ENCODE measurements around the gene SPINDOC. TPM values are rescaled to one million over a fixed set of nuclear protein-coding genes. Genes with fewer than 3 reads are reported as not detected.

The SPINDOC gene
- total and polyA plus RNA-seq, 4 donors = 0.42 to 3.8 (median 2.9) TPM

DNA sequence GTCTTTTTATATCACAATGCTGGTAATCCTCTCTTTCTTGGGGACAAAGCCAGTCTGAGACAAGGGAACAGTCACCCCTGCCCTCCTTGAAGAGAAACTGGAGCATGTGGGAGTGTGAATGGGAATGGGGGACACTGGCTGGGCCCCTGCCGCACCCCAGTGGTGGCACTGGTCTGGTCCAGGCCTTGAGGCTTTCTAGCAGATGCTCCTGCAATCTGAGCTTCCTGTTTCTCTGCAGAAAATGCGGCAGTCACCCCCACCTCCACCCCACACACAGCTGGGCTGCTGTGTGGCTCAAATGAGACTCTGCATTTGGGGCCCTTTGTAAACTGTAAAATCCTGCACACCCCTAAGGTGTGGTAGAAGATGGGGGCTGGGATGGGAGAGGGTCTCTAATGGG is 19.1 kb downstream of the SPINDOC start:
- no peaks in the 10 kb centered on the region for H3K9me3 ChIP-seq (ENCODE audit: control insufficient read depth in 4 of 4, low read length in 3 of 4)
- peaks cover 0 to 4% (median under 1%) of the 10 kb centered on the region in 4 donors for H3K4me1 ChIP-seq (ENCODE audit: control insufficient read depth in 4 of 4, insufficient read depth in 4 of 4, low read length in 3 of 4)
- no peak overlapping the region for H3K4me3 ChIP-seq (ENCODE audit: low read depth in 1 of 3, low read length in 3 of 3)
- no peaks in the 10 kb centered on the region for H3K36me3 ChIP-seq (ENCODE audit: control insufficient read depth in 4 of 4, insufficient read depth in 3 of 4, low read depth in 1 of 4, low read length in 3 of 4)
- no peaks in the 10 kb centered on the region for H3K27me3 ChIP-seq (ENCODE audit: control insufficient read depth in 4 of 4, insufficient read depth in 4 of 4, low read length in 3 of 4)
- 70% methylated on average over 2 of the region's 2 CpGs for WGBS
- TF ChIP-seq RXRA (IDR thresholded peaks at IDR 0.05) (no peak), HNF4G (IDR thresholded peaks at IDR 0.05) (no peak), FOXA1 (IDR thresholded peaks at IDR 0.05) (no peak)
- TF ChIP-seq, protein P1, sequence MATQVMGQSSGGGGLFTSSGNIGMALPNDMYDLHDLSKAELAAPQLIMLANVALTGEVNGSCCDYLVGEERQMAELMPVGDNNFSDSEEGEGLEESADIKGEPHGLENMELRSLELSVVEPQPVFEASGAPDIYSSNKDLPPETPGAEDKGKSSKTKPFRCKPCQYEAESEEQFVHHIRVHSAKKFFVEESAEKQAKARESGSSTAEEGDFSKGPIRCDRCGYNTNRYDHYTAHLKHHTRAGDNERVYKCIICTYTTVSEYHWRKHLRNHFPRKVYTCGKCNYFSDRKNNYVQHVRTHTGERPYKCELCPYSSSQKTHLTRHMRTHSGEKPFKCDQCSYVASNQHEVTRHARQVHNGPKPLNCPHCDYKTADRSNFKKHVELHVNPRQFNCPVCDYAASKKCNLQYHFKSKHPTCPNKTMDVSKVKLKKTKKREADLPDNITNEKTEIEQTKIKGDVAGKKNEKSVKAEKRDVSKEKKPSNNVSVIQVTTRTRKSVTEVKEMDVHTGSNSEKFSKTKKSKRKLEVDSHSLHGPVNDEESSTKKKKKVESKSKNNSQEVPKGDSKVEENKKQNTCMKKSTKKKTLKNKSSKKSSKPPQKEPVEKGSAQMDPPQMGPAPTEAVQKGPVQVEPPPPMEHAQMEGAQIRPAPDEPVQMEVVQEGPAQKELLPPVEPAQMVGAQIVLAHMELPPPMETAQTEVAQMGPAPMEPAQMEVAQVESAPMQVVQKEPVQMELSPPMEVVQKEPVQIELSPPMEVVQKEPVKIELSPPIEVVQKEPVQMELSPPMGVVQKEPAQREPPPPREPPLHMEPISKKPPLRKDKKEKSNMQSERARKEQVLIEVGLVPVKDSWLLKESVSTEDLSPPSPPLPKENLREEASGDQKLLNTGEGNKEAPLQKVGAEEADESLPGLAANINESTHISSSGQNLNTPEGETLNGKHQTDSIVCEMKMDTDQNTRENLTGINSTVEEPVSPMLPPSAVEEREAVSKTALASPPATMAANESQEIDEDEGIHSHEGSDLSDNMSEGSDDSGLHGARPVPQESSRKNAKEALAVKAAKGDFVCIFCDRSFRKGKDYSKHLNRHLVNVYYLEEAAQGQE (IDR thresholded peaks at IDR 0.05) = no peak
- H3K27ac ChIP-seq (ENCODE audit: low read depth in 1 of 2, low read length in 2 of 2) = no peak overlapping the region
- no peak for DNase-seq (ENCODE audit: low spot score)
- no peak overlapping the region for H3K9ac ChIP-seq (ENCODE audit: low read depth in 1 of 2, low read length in 2 of 2)

DNA sequence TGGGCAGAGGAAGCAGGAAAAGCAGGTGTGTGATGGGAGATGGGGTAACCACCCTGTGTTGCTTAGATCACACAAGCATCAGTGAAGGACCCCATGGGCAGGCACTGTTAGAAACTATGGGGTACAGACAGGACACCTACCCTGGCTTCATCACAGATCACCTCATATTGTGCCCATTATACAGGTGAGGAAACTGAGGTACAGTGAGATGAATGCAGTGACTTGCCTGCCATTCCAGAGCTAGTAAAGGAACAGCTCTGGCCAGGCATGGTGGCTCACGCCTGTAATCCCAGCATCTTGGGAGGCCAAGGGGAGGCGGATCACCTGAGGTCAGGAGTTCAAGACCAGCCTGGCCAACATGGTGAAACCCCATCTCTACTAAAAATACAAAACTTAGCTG is 19.8 kb downstream of the SPINDOC start:
- H3K4me3 ChIP-seq (ENCODE audit: low read depth in 1 of 3, low read length in 3 of 3) = no peak overlapping the region
- H3K27ac ChIP-seq (ENCODE audit: low read depth in 1 of 2, low read length in 2 of 2) = no peak overlapping the region
- no peaks in the 10 kb centered on the region for H3K27me3 ChIP-seq (ENCODE audit: control insufficient read depth in 4 of 4, insufficient read depth in 4 of 4, low read length in 3 of 4)
- peaks cover 2 to 11% (median 7%) of the 10 kb centered on the region in 4 donors for H3K4me1 ChIP-seq (ENCODE audit: control insufficient read depth in 4 of 4, insufficient read depth in 4 of 4, low read length in 3 of 4)
- H3K9ac ChIP-seq (ENCODE audit: low read depth in 1 of 2, low read length in 2 of 2) = no peak overlapping the region
- H3K36me3 ChIP-seq (ENCODE audit: control insufficient read depth in 4 of 4, insufficient read depth in 3 of 4, low read depth in 1 of 4, low read length in 3 of 4) = no peaks in the 10 kb centered on the region
- TF ChIP-seq, protein P1 (IDR thresholded peaks at IDR 0.05) = no peak
- TF ChIP-seq, protein P2, sequence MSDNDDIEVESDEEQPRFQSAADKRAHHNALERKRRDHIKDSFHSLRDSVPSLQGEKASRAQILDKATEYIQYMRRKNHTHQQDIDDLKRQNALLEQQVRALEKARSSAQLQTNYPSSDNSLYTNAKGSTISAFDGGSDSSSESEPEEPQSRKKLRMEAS (IDR thresholded peaks at IDR 0.05) = no peak
- TF ChIP-seq FOXA2 (IDR thresholded peaks at IDR 0.05) (no peak), NR2F2 (IDR thresholded peaks at IDR 0.05) (no peak), HNF4A (conservative IDR thresholded peaks at IDR 0.05) (no peak), FOXA1 (IDR thresholded peaks at IDR 0.05) (no peak), SP1 (IDR thresholded peaks at IDR 0.05) (no peak), EGR1 (IDR thresholded peaks at IDR 0.05; ENCODE audit: low read depth in 2 of 2) (no peak), JUND (IDR thresholded peaks at IDR 0.05) (no peak), RAD21 (IDR thresholded peaks at IDR 0.05) (no peak), RXRA (IDR thresholded peaks at IDR 0.05) (no peak), TAF1 (conservative IDR thresholded peaks at IDR 0.05) (no peak)
- TF ChIP-seq, protein P3, sequence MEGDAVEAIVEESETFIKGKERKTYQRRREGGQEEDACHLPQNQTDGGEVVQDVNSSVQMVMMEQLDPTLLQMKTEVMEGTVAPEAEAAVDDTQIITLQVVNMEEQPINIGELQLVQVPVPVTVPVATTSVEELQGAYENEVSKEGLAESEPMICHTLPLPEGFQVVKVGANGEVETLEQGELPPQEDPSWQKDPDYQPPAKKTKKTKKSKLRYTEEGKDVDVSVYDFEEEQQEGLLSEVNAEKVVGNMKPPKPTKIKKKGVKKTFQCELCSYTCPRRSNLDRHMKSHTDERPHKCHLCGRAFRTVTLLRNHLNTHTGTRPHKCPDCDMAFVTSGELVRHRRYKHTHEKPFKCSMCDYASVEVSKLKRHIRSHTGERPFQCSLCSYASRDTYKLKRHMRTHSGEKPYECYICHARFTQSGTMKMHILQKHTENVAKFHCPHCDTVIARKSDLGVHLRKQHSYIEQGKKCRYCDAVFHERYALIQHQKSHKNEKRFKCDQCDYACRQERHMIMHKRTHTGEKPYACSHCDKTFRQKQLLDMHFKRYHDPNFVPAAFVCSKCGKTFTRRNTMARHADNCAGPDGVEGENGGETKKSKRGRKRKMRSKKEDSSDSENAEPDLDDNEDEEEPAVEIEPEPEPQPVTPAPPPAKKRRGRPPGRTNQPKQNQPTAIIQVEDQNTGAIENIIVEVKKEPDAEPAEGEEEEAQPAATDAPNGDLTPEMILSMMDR (IDR thresholded peaks at IDR 0.05; ENCODE audit: low read depth, low read length, missing input control) = no peak
- TF ChIP-seq, protein P4, sequence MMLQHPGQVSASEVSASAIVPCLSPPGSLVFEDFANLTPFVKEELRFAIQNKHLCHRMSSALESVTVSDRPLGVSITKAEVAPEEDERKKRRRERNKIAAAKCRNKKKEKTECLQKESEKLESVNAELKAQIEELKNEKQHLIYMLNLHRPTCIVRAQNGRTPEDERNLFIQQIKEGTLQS (IDR thresholded peaks at IDR 0.05) = no peak
- WGBS = 98% methylated on average over 2 of the region's 2 CpGs
- no peaks in the 10 kb centered on the region for H3K9me3 ChIP-seq (ENCODE audit: control insufficient read depth in 4 of 4, low read length in 3 of 4)
- no peak for DNase-seq (ENCODE audit: low spot score)

Measured in liver (tissue), 9 donors.